ENCODE results near the gene KLHL14.

DNA sequence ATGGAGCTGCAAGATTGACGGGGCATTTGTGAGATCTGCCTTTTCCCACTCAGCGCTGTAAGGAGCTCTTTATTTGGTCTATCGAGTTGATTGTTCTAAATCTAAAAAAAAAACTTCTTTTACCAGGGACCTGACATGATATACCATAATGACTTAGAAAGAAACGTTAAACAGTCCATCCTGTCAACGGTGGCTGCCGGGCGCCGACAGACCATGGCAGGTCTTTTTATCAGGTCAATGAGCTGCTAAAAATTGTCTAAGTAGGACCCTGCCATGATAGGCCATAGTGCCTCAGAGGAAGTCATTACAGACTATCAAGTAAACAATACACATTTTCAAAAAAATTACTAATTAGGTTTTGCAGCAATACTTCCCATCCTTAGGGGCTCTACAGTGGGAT is 87.9 kb downstream of the KLHL14 start:
- TF ChIP-seq, protein P1, sequence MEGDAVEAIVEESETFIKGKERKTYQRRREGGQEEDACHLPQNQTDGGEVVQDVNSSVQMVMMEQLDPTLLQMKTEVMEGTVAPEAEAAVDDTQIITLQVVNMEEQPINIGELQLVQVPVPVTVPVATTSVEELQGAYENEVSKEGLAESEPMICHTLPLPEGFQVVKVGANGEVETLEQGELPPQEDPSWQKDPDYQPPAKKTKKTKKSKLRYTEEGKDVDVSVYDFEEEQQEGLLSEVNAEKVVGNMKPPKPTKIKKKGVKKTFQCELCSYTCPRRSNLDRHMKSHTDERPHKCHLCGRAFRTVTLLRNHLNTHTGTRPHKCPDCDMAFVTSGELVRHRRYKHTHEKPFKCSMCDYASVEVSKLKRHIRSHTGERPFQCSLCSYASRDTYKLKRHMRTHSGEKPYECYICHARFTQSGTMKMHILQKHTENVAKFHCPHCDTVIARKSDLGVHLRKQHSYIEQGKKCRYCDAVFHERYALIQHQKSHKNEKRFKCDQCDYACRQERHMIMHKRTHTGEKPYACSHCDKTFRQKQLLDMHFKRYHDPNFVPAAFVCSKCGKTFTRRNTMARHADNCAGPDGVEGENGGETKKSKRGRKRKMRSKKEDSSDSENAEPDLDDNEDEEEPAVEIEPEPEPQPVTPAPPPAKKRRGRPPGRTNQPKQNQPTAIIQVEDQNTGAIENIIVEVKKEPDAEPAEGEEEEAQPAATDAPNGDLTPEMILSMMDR (IDR thresholded peaks at IDR 0.05) = no peak
- TF ChIP-seq EZH2phosphoT487 (IDR thresholded peaks at IDR 0.05) (no peak), EZH2 (IDR thresholded peaks at IDR 0.05) (no peak)

Measured in neural progenitor cell (in vitro differentiated cells).